GM12878 (cell line): ENCODE data around the gene NDUFA11.

Experiments
- CEBPB ChIP-seq, 2 experiments: fragments of 150-350 bp in 1 of 2; IDR thresholded peaks; 2 replicates each; pipeline ENCODE4 v1.6.1; 2012 to 2014; ENCODE audit warnings: low read depth in 2 of 2, low read length in 2 of 2, borderline replicate concordance in 1 of 2, inconsistent platforms in 1 of 2
- FOS ChIP-seq: IDR thresholded peaks from 3 replicates; pipeline ENCODE4 v1.6.1; 2011; ENCODE audit warnings: borderline replicate concordance; ENCODE audit not compliant: insufficient read length; ENCODE audit errors: extremely low read depth
- PML ChIP-seq: IDR thresholded peaks from 2 replicates; pipeline ENCODE4 v1.6.1; 2012; ENCODE audit warnings: low read length, inconsistent platforms
- POLR2AphosphoS5 ChIP-seq: IDR thresholded peaks from 2 replicates; pipeline ENCODE4 v1.6.1; 2011; ENCODE audit warnings: mild to moderate bottlenecking, low read length, inconsistent platforms
- POU2F2 ChIP-seq: IDR thresholded peaks from 3 replicates; pipeline ENCODE4 v1.6.1; 2011; ENCODE audit warnings: low read depth, mild to moderate bottlenecking, low read length, borderline replicate concordance
- SUZ12 ChIP-seq: fragments of 200-600 bp; sonication (generic); IDR thresholded peaks from one replicate; pipeline ENCODE4 v1.6.1; 2018; ENCODE audit warnings: antibody characterized with exemption, mild to moderate bottlenecking; ENCODE audit not compliant: unreplicated experiment
- YY1 ChIP-seq: IDR thresholded peaks from 2 replicates; pipeline ENCODE4 v1.6.1; 2011; ENCODE audit warnings: low read depth, mild to moderate bottlenecking, low read length
- ZNF207 ChIP-seq: fragments of 450-650 bp; IDR thresholded peaks from 2 replicates; pipeline ENCODE4 v1.6.1; 2014; ENCODE audit warnings: antibody characterized with exemption, mild to moderate bottlenecking, borderline replicate concordance
- ZNF274 ChIP-seq: IDR thresholded peaks from one replicate; pipeline ENCODE4 v1.8.0; 2011; ENCODE audit not compliant: insufficient read length, insufficient read depth
- TF ChIP-seq, protein P1 (sequence below): IDR thresholded peaks from 2 replicates; pipeline ENCODE4 v1.6.1; 2012; ENCODE audit warnings: mild to moderate bottlenecking, low read depth, low read length
- TF ChIP-seq, protein P2 (sequence below), 3 experiments: IDR thresholded peaks in 2 of 3; conservative IDR thresholded peaks in 1 of 3; 2 replicates each; pipeline ENCODE4 v1.5.1; 2011; ENCODE audit warnings: low read depth in 3 of 3, low read length in 3 of 3, mild to moderate bottlenecking in 3 of 3, control low read depth in 2 of 3, moderate library complexity in 2 of 3, inconsistent platforms in 1 of 3, mixed read lengths in 1 of 3; ENCODE audit not compliant: control insufficient read depth in 2 of 3, insufficient read depth in 1 of 3; ENCODE audit errors: extremely low read depth in 1 of 3

DNA sequence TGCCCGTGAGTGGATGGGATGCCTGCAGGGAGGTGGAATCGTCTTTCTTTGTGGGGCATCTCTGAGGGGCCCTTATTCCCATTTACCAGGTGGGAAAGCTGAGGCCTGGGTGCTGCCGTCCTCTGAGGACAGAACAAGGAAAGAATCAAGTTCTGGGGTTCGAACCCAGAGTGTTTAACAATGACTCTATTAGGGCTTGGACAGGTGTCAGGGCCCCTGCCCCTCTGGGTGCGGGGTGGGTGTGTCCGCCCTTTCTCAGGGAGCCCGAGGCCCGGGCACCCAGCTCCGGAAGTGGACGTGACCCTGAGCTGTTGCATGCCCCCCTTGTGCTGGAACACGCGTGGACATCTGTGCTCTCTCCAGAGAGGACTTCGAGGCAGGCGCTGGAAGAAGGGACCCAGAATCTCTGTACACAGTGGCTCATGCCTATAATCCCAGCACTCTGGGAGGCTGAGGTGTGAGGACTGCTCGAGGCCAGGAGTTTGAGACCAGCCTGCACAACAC is 10.8 kb downstream of the NDUFA11 start:
- TF ChIP-seq, protein P1, sequence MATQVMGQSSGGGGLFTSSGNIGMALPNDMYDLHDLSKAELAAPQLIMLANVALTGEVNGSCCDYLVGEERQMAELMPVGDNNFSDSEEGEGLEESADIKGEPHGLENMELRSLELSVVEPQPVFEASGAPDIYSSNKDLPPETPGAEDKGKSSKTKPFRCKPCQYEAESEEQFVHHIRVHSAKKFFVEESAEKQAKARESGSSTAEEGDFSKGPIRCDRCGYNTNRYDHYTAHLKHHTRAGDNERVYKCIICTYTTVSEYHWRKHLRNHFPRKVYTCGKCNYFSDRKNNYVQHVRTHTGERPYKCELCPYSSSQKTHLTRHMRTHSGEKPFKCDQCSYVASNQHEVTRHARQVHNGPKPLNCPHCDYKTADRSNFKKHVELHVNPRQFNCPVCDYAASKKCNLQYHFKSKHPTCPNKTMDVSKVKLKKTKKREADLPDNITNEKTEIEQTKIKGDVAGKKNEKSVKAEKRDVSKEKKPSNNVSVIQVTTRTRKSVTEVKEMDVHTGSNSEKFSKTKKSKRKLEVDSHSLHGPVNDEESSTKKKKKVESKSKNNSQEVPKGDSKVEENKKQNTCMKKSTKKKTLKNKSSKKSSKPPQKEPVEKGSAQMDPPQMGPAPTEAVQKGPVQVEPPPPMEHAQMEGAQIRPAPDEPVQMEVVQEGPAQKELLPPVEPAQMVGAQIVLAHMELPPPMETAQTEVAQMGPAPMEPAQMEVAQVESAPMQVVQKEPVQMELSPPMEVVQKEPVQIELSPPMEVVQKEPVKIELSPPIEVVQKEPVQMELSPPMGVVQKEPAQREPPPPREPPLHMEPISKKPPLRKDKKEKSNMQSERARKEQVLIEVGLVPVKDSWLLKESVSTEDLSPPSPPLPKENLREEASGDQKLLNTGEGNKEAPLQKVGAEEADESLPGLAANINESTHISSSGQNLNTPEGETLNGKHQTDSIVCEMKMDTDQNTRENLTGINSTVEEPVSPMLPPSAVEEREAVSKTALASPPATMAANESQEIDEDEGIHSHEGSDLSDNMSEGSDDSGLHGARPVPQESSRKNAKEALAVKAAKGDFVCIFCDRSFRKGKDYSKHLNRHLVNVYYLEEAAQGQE: no peak
- TF ChIP-seq YY1: no peak
- no peak for TF ChIP-seq CEBPB (IDR thresholded peaks at IDR 0.05; ENCODE audit: borderline replicate concordance in 1 of 2, low read depth in 2 of 2, low read length in 2 of 2)
- no peak for TF ChIP-seq SUZ12
- TF ChIP-seq, protein P2, sequence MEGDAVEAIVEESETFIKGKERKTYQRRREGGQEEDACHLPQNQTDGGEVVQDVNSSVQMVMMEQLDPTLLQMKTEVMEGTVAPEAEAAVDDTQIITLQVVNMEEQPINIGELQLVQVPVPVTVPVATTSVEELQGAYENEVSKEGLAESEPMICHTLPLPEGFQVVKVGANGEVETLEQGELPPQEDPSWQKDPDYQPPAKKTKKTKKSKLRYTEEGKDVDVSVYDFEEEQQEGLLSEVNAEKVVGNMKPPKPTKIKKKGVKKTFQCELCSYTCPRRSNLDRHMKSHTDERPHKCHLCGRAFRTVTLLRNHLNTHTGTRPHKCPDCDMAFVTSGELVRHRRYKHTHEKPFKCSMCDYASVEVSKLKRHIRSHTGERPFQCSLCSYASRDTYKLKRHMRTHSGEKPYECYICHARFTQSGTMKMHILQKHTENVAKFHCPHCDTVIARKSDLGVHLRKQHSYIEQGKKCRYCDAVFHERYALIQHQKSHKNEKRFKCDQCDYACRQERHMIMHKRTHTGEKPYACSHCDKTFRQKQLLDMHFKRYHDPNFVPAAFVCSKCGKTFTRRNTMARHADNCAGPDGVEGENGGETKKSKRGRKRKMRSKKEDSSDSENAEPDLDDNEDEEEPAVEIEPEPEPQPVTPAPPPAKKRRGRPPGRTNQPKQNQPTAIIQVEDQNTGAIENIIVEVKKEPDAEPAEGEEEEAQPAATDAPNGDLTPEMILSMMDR (IDR thresholded peaks at IDR 0.05 in 2 of 3, conservative IDR thresholded peaks at IDR 0.05 in 1 of 3; ENCODE audit: control insufficient read depth in 2 of 3, extremely low read depth in 1 of 3, insufficient read depth in 1 of 3, low read depth in 3 of 3, low read length in 3 of 3): no peak
- TF ChIP-seq FOS: no peak
- no peak for TF ChIP-seq PML
- TF ChIP-seq POLR2AphosphoS5: no peak
- no peak for TF ChIP-seq POU2F2
- TF ChIP-seq ZNF274: no peak
- no peak for TF ChIP-seq ZNF207
